ENCODE measurements around the gene VAV2. TPM values are rescaled to one million over a fixed set of nuclear protein-coding genes. Genes with fewer than 3 reads are reported as not detected.

The VAV2 gene
- total and polyA plus RNA-seq, 7 donors, result 3.8 to 23.3 (median 7.2) TPM

- DNase-seq, result no peak
- 83 to 84% methylated on average over 21 of the region's 21 CpGs for WGBS, 2 donors
- intact Hi-C loops (cut with DNase I), result no loop called here
- H3K4me3 ChIP-seq, result no peak overlapping the region
- no peaks in the 10 kb centered on the region for H3K27me3 ChIP-seq
- peaks cover 0 to 4% (median 0%) of the 10 kb centered on the region in 4 donors for H3K4me1 ChIP-seq
- TF ChIP-seq POLR2A (IDR thresholded peaks at IDR 0.05), result no peak
- no peak for TF ChIP-seq EP300 (IDR thresholded peaks at IDR 0.05)
- no peak for TF ChIP-seq POLR2AphosphoS5 (IDR thresholded peaks at IDR 0.05)
- TF ChIP-seq, protein P1, sequence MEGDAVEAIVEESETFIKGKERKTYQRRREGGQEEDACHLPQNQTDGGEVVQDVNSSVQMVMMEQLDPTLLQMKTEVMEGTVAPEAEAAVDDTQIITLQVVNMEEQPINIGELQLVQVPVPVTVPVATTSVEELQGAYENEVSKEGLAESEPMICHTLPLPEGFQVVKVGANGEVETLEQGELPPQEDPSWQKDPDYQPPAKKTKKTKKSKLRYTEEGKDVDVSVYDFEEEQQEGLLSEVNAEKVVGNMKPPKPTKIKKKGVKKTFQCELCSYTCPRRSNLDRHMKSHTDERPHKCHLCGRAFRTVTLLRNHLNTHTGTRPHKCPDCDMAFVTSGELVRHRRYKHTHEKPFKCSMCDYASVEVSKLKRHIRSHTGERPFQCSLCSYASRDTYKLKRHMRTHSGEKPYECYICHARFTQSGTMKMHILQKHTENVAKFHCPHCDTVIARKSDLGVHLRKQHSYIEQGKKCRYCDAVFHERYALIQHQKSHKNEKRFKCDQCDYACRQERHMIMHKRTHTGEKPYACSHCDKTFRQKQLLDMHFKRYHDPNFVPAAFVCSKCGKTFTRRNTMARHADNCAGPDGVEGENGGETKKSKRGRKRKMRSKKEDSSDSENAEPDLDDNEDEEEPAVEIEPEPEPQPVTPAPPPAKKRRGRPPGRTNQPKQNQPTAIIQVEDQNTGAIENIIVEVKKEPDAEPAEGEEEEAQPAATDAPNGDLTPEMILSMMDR (IDR thresholded peaks at IDR 0.05), result no peak
- no peak overlapping the region for H3K27ac ChIP-seq
- no peaks in the 10 kb centered on the region for H3K9me3 ChIP-seq
- peaks cover 0 to 6% (median 0%) of the 10 kb centered on the region in 4 donors for H3K36me3 ChIP-seq
These were observed 189.0 kb downstream of the VAV2 start for GRCh38 chr9:133803028-133803585.

GRCh38 chr9:133801739-133802138 lies 190.4 kb downstream of the VAV2 start:
- intact Hi-C loops (cut with DNase I), result no loop called here
- Histone ChIP-seq H3K4me3 (no peak overlapping the region), H3K36me3 (peaks cover 0 to 6% (median 0%) of the 10 kb centered on the region in 4 donors), H3K27ac (no peak overlapping the region), H3K4me1 (peaks cover 0 to 4% (median 0%) of the 10 kb centered on the region in 4 donors), H3K9me3 (no peaks in the 10 kb centered on the region), H3K27me3 (no peaks in the 10 kb centered on the region)
- no peak for TF ChIP-seq EP300 (IDR thresholded peaks at IDR 0.05)
- no peak for TF ChIP-seq POLR2AphosphoS5 (IDR thresholded peaks at IDR 0.05)
- TF ChIP-seq, protein P1 (IDR thresholded peaks at IDR 0.05), result no peak
- TF ChIP-seq POLR2A (IDR thresholded peaks at IDR 0.05), result no peak
- WGBS, 2 donors, result 92 to 93% methylated on average over 10 of the region's 10 CpGs
- no peak for DNase-seq

DNA sequence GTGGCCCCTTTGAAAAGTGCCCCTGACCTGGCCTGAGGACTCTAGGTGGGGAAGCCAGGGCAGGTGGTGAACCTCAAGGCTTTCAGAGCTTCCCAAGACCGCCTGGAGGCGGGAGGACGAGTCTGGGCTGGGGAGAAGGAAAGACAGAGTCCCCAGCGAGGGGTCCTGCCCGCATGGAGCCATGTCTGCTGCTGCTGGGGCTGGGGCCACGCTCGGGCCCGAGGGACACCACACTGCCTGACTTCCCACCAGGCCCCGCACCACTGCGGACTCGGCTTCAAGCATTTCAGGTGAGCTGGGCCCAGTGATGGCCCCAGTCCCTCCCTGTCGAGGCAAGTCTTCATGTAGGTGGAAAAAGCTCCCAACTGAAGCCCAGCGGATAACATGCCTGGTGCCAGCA lies 191.9 kb downstream of the VAV2 start:
- Histone ChIP-seq H3K9me3 (no peaks in the 10 kb centered on the region), H3K27me3 (no peaks in the 10 kb centered on the region), H3K4me3 (no peak overlapping the region), H3K4me1 (peaks cover 0 to 4% (median 0%) of the 10 kb centered on the region in 4 donors), H3K36me3 (no peaks in the 10 kb centered on the region), H3K27ac (no peak overlapping the region)
- TF ChIP-seq, protein P1 (IDR thresholded peaks at IDR 0.05), result no peak
- TF ChIP-seq POLR2AphosphoS5 (IDR thresholded peaks at IDR 0.05) (no peak), POLR2A (IDR thresholded peaks at IDR 0.05) (no peak), EP300 (IDR thresholded peaks at IDR 0.05) (no peak)
- DNase-seq, result no peak
- intact Hi-C loops (cut with DNase I), result no loop called here
- WGBS, 2 donors, result 94 to 95% methylated on average over 13 of the region's 13 CpGs

- no peak for TF ChIP-seq POLR2AphosphoS5 (IDR thresholded peaks at IDR 0.05)
- TF ChIP-seq POLR2A (IDR thresholded peaks at IDR 0.05), result no peak
- TF ChIP-seq, protein P1 (IDR thresholded peaks at IDR 0.05), result no peak
- no peak for TF ChIP-seq EP300 (IDR thresholded peaks at IDR 0.05)
- Histone ChIP-seq H3K27ac (no peak overlapping the region), H3K36me3 (no peaks in the 10 kb centered on the region), H3K4me3 (no peak overlapping the region), H3K27me3 (no peaks in the 10 kb centered on the region), H3K4me1 (peaks cover 0 to 4% (median 0%) of the 10 kb centered on the region in 4 donors), H3K9me3 (no peaks in the 10 kb centered on the region)
- intact Hi-C loops (cut with DNase I), result loop anchor here (10.0 kb wide), 1 partner anchor 295 kb away; no protein-coding TSS in a partner anchor
- WGBS, 2 donors, result 94 to 95% methylated on average over 17 of the region's 17 CpGs
- DNase-seq, result no peak
These were observed 192.4 kb downstream of the VAV2 start for GRCh38 chr9:133799716-133800115.

- H3K36me3 ChIP-seq, result no peaks in the 10 kb centered on the region
- H3K4me1 ChIP-seq, result peaks cover 0 to 4% (median 0%) of the 10 kb centered on the region in 4 donors
- WGBS, 2 donors, result 94% methylated on average over 11 of the region's 11 CpGs
- no peak overlapping the region for H3K27ac ChIP-seq
- no peak for DNase-seq
- TF ChIP-seq POLR2A (IDR thresholded peaks at IDR 0.05) (no peak), POLR2AphosphoS5 (IDR thresholded peaks at IDR 0.05) (no peak), EP300 (IDR thresholded peaks at IDR 0.05) (no peak)
- TF ChIP-seq, protein P1 (IDR thresholded peaks at IDR 0.05), result no peak
- H3K4me3 ChIP-seq, result no peak overlapping the region
- no peaks in the 10 kb centered on the region for H3K9me3 ChIP-seq
- intact Hi-C loops (cut with DNase I), result loop anchor here (10.0 kb wide), 1 partner anchor 296 kb away; no protein-coding TSS in a partner anchor
- no peaks in the 10 kb centered on the region for H3K27me3 ChIP-seq
These were observed 193.0 kb downstream of the VAV2 start for GRCh38 chr9:133799106-133799505.

Data from sigmoid colon (tissue), 7 donors.